ENCODE data around the gene NLE1.
A peak's percentile ranks its signal among the peaks of the same experiment; 100 is the strongest.

Gene NLE1

DNA sequence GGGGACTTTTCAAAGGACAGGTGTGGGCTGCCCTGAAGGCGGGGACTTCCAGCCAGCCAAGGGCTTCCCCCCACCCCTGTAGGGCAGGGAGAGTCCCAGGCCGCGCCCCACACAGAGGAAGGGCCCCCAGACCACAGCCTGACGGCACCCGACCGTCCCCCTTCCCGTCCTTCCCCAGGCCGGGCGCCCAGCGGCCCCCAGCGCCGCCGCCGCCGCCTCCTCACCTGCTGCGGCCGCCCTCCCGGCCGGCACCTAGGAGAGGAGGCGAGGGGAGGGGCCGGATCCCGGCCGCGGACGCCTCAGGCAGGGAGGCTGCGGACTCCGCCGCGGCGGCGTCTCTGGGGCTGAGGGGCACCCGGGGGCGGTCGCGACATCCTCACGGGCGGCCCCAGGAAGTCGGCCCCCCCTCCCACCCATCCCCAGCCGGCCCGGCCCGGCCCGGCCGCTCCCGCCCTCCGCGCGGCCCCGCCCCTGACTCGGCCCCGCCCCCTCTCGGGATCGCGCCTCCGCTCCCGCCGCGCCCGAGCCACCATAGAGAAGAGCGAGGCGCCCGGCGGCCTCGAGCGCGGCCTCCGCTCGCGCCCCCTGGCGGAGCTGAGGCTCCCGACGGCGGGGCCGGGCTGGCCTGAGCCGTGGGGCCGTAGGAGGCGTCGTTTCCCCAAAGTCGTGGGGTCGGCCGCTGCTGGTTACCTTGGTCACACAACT lies 53.1 kb downstream of the NLE1 start:
- peak; percentile 75 to 85 for DNase-seq (ENCODE audit: low read depth in 2 of 2)
- peak overlapping the region; percentile 87 to 94 for H3K4me3 ChIP-seq (replicated peaks in 1 of 2; ENCODE audit: low read depth in 2 of 2, low read length in 2 of 2)
- TF ChIP-seq, protein P1, sequence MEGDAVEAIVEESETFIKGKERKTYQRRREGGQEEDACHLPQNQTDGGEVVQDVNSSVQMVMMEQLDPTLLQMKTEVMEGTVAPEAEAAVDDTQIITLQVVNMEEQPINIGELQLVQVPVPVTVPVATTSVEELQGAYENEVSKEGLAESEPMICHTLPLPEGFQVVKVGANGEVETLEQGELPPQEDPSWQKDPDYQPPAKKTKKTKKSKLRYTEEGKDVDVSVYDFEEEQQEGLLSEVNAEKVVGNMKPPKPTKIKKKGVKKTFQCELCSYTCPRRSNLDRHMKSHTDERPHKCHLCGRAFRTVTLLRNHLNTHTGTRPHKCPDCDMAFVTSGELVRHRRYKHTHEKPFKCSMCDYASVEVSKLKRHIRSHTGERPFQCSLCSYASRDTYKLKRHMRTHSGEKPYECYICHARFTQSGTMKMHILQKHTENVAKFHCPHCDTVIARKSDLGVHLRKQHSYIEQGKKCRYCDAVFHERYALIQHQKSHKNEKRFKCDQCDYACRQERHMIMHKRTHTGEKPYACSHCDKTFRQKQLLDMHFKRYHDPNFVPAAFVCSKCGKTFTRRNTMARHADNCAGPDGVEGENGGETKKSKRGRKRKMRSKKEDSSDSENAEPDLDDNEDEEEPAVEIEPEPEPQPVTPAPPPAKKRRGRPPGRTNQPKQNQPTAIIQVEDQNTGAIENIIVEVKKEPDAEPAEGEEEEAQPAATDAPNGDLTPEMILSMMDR (IDR thresholded peaks at IDR 0.05; ENCODE audit: low read depth, low read length) = peak; percentile 39

DNA sequence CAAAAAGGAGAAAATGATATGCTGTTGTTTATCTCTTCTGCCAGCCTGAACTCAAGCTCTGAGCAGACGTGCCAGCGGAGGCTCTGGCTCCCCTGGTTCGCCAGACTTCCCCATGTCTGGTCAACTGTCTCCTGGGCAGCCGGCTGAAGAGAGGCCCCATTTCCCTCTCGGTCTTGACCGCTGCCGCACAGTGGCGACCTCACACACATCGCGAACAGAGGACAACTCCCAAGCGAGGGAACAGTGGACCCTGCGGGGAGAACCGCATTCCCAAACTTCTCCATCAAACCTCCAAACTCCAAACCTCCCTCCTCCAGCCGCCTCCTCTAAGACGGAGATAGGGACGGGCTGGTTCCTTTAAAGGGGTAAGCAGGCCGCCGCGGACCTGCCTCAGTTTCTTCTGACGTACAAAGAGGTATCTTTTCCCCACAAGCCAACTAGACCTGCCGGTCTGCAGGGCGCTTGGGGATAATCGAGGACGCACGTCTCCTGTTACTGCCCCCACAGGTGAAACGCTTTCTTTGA lies 53.7 kb downstream of the NLE1 start:
- TF ChIP-seq, protein P1 (IDR thresholded peaks at IDR 0.05; ENCODE audit: low read depth, low read length) = no peak
- peak overlapping the region; percentile 87 to 94 for H3K4me3 ChIP-seq (replicated peaks in 1 of 2; ENCODE audit: low read depth in 2 of 2, low read length in 2 of 2)
- peak; percentile 50 to 55 for DNase-seq (ENCODE audit: low read depth in 2 of 2)

DNA sequence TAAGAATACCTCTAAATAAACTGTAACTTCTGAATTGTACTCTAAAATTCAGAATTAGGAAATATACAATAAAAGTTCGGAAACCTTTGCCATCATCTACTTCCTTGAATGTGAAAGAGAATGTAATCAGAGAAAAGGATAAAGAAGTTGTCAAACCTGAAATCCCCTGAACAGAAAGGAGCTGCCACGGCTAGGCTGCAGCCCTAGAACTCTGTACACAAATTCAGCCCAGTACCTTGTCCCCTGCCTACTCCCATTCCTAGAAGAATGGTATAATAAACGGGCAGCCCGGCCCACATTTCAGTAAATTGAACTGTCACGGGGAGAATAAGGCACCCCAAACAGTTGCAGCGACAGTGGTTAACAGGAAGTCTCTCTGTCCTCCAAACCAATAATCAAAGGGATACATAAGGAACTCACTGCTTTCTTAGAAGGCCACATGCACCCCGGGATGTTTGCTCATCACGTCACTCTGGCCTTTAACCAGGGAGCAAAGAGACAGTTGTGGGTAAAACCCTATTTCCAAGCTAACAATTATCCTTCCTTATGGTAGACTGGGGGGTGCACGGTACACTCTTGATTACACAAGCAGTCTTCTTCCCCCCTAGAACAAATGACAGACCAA lies 54.3 kb downstream of the NLE1 start:
- H3K4me3 ChIP-seq (replicated peaks in 1 of 2; ENCODE audit: low read depth in 2 of 2, low read length in 2 of 2) = peak overlapping the region; percentile 87 to 94
- TF ChIP-seq, protein P1 (IDR thresholded peaks at IDR 0.05; ENCODE audit: low read depth, low read length) = no peak
- DNase-seq (ENCODE audit: low read depth in 2 of 2) = peak in 1 of 2 donors; percentile 43

DNA sequence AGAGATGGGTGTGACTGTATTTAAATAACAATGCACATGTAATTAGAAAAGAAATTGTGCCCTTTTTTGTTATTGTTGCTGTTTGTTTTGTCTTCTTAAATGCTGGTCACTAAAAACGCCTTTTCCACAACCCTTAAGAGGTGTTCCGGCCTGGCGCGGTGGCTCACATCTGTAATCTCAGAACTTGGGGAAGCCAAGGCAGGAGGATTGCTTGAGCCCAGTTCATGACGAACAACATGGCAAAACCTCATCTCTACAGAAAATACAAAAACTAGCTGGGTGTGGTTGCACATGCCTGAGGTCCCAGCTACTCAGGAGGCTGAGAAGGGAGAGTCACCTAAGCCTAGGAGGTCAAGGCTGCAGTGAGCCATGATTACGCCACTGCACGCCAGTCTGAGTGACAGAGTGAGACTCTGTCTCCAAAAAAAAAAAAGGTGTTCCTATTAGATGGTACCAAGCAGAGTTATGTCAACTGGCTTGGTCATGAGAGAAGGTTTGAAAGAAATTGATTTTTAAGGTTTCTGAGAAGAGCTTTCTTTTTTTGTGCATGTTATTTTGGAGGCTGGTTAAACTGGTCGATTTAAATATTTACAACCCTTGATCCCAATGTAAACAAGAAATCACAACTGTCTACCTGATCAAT lies 55.1 kb downstream of the NLE1 start:
- no peak for DNase-seq (ENCODE audit: low read depth in 2 of 2)
- no peak overlapping the region for H3K4me3 ChIP-seq (replicated peaks in 1 of 2; ENCODE audit: low read depth in 2 of 2, low read length in 2 of 2)
- TF ChIP-seq, protein P1 (IDR thresholded peaks at IDR 0.05; ENCODE audit: low read depth, low read length) = no peak

DNA sequence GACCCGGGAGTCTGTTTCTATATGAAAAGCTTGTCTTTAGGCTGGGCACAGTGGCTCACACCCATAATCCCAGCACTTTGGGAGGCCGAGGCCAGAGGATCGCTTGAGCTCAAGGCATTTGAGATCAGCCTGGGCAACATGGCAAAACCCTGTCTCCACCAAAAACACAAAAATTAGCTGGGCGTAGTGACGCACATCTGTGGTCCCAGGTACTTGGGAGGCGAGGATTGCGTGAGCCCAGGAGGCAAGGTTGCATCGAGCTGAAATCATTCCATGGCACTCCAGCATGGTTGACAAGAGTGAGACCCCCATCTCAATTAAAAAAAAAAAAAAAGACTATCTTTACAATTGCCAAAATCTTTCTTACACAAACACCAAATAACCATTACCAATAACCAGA lies 55.9 kb downstream of the NLE1 start:
- no peak overlapping the region for H3K4me3 ChIP-seq (replicated peaks in 1 of 2; ENCODE audit: low read depth in 2 of 2, low read length in 2 of 2)
- TF ChIP-seq, protein P1 (IDR thresholded peaks at IDR 0.05; ENCODE audit: low read depth, low read length) = no peak
- no peak for DNase-seq (ENCODE audit: low read depth in 2 of 2)

DNA sequence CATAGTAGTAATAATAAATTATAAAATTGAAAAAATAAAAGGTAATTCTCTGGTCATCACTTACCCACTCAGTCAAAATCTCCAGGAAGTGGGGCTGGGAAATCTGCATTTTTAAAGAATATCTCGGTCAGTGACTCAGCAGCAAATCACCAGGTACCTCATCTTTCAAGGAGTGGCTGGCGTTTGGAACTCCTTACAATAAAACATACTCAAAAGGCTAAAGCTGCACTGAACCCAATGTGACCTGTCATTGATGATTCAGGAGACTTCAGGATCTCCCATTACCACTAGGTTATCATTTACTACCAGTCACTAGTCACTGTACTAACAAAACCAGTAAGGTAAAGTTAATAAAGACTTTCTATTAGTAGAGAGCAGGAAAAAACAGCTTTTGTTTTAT lies 57.1 kb downstream of the NLE1 start:
- H3K4me3 ChIP-seq (replicated peaks in 1 of 2; ENCODE audit: low read depth in 2 of 2, low read length in 2 of 2) = no peak overlapping the region
- peak in 1 of 2 donors; percentile 74 for DNase-seq (ENCODE audit: low read depth in 2 of 2)
- TF ChIP-seq, protein P1 (IDR thresholded peaks at IDR 0.05; ENCODE audit: low read depth, low read length) = no peak
